ENCODE measurements around the gene LYSMD4. TPM values are rescaled to one million over a fixed set of nuclear protein-coding genes. Genes with fewer than 3 reads are reported as not detected.

LYSMD4 gene
- total and polyA plus RNA-seq, 2 donors (not counting 1 experiment from before 2014, with no cell fraction given) = 9.7 to 10.3 TPM

- Mint-ChIP-seq H3K4me3 (peak overlapping the region; percentile 90), H3K9me3 (ENCODE audit: insufficient read depth) (no peaks in the 10 kb centered on the region), H3K27me3 (no peaks in the 10 kb centered on the region), H3K27ac (peak overlapping the region; percentile 74), H3K4me1 (peaks cover 14% of the 10 kb centered on the region)
- H3K9me3 ChIP-seq (ENCODE audit: control extremely low read depth in 1 of 3, control insufficient read depth in 2 of 3, insufficient read depth in 1 of 3, low read length in 2 of 3) = peaks cover 0 to 5% (median 0%) of the 10 kb centered on the region in 3 donors
- no peak for DNase-seq
- ATAC-seq (ENCODE audit: low read depth) = no peak
- H3K4me3 ChIP-seq (ENCODE audit: control extremely low read depth in 1 of 5, extremely low read depth in 1 of 5, insufficient read depth in 1 of 5, low read depth in 2 of 5, low read length in 4 of 5) = peak overlapping the region; percentile 12 to 89 (median 75)
- TF ChIP-seq CTCF (IDR thresholded peaks at IDR 0.05) (no peak), EZH2 (IDR thresholded peaks at IDR 0.05; ENCODE audit: borderline replicate concordance, insufficient read depth, low read depth, low read length, poor library complexity, severe bottlenecking) (no peak)
- no peaks in the 10 kb centered on the region for H3K27me3 ChIP-seq (replicated peaks in 1 of 4; ENCODE audit: control extremely low read depth in 1 of 4, control insufficient read depth in 3 of 4, insufficient read depth in 4 of 4, low read length in 3 of 4)
- peak overlapping the region; percentile 99 for H2AFZ ChIP-seq (ENCODE audit: insufficient read depth, low read depth, low read length, poor library complexity, severe bottlenecking)
- no peaks in the 10 kb centered on the region for H4K20me1 ChIP-seq (ENCODE audit: control insufficient read depth, insufficient read depth, low read length, poor library complexity, severe bottlenecking)
- WGBS (ENCODE audit: insufficient coverage) = 2% methylated on average over 46 of the region's 46 CpGs
- H3K4me2 ChIP-seq (replicated peaks; ENCODE audit: low read depth, low read length, poor library complexity, severe bottlenecking) = peak overlapping the region; percentile 98
- H3K36me3 ChIP-seq (replicated peaks in 1 of 2; ENCODE audit: control extremely low read depth in 1 of 2, control insufficient read depth in 1 of 2, extremely low read depth in 1 of 2, insufficient read depth in 2 of 2, low read length in 1 of 2) = no peaks in the 10 kb centered on the region
- H3K27ac ChIP-seq (ENCODE audit: low read length in 2 of 2) = peak overlapping the region; percentile 58 to 74
- intact Hi-C loops (cut with micrococcal nuclease) = loop anchor here (1.0 to 10.0 kb wide), 8 partner anchors 22 to 1989 kb away; partner anchors contain the start of genes ASB7, IGF1R, LINS1 and LRRC28
- CTCF ChIA-PET = interaction anchor here (0.9 to 8.3 kb wide), 5 partner anchors 10 to 459 kb away, joined by 3 to 48 read pairs (median 14); no protein-coding TSS in a partner anchor
- no peaks in the 10 kb centered on the region for H3K79me2 ChIP-seq (ENCODE audit: control insufficient read depth, insufficient read depth, low read length)
- POLR2A ChIA-PET = interaction anchor here (0.5 to 2.5 kb wide), 6 partner anchors 16 to 482 kb away, joined by 3 to 18 read pairs (median 5); partner anchors contain the start of gene LRRC28
- peak overlapping the region; percentile 83 for H3K9ac ChIP-seq (ENCODE audit: low read length)
- H3K4me1 ChIP-seq (ENCODE audit: control insufficient read depth in 2 of 2, insufficient read depth in 2 of 2, low read length in 2 of 2) = peaks cover 10 to 13% of the 10 kb centered on the region in 2 donors
These were observed 428 bp downstream of the LYSMD4 start for GRCh38 chr15:99732751-99733267.
